Daoy (cell line): ENCODE data around the gene PRDM16. TPM values are rescaled to one million over a fixed set of nuclear protein-coding genes. Genes with fewer than 3 reads are reported as not detected.

ENCODE experiments used
- DNase-seq: peaks from one replicate; pipeline ENCODE4 v3.0.0-alpha.2; 2015; ENCODE audit warnings: low read depth
- total RNA-seq: library from RNA; depleted of rRNA; stranded (reverse); fragments of >200 nt; shearing (Covaris generic); gene quantifications from 2 replicates; pipeline ENCODE4 v1.2.3, GENCODE V29; 2014

PRDM16 gene
- total RNA-seq, 1 experiment from 2014 or later: 0.91 TPM

DNA sequence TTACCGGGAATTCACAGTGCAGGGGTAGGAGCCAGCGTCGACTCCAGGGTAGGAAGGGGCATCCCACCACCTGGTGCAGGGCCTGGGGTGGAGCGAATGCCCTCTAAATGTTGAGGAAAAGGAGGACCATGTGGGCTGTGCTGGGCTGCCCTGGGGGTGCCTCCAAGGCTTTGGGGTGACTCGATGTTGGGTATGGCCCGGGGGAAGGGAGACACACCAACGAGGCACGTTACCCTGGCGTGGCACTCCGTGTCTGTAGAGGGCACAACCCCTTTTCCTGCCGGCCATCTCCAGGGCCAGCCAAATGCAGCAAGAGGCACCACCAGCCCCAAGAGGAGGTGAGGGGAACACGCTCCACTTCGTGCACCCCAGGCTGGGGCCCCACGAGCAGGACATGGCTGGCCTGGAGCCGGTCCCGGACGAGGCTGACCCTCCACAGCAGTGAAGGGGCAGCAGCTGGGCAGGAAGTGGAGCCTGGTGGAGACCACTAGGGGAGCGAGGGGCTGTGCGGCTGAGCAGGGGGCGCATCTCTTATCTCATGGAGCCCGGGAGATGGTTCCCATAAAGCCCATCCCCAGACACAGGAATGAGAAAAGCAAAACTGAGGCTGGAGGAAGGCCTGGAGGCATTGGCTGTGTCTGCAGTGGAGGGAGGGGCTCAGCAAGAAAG is 36.5 kb upstream of the PRDM16 start:
- DNase-seq: no peak

DNA sequence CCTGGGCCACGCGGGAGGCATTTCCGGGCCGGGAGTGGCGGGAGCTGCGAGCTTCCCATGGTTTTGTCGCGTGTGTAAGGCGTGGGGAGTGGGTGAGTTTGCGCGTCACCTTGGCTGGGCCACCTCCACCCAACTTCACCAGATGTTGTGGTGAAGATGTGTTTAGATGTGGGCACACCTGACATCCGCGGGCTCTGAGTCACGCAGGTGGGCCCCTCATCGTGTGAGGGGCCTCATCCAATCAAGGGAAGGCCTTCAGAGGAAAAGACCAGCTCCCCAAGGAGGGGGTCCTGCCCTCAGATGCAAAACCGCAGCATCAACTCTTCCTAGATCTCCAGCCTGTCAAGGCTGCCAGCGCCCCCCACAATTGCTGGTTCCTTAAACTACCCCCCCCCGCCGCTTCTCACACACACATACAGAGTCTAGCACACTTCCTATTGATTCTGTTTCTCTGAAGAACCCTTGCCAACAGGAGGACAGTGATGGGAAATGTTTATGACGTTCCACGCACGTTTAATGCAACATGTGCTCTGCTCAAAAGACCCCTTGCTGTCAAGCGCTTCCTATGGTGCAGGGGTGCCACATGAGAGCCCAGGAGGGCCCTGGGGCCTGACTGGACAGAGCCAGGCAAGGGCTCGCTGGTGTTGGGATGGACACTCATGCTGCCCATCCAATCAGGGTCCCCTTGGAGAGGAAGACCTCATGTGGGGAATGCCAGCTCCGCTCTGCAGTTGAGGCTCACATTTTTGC is 35.8 kb upstream of the PRDM16 start:
- no peak for DNase-seq

DNA sequence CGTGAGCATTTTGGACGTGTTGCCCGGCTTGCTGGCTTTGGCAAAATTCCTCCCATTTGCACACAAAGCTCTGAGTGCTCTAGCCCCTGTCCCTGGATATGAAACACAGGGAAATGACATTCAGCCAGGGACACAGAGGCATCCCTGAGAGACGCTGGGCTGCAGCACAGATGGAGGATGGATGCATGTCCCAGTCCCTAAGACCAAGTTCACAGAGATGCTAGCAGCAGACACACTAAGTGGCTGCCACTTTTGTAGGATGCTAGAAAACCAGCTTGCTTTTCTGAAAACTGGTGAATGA is 35.3 kb upstream of the PRDM16 start:
- DNase-seq: no peak

DNA sequence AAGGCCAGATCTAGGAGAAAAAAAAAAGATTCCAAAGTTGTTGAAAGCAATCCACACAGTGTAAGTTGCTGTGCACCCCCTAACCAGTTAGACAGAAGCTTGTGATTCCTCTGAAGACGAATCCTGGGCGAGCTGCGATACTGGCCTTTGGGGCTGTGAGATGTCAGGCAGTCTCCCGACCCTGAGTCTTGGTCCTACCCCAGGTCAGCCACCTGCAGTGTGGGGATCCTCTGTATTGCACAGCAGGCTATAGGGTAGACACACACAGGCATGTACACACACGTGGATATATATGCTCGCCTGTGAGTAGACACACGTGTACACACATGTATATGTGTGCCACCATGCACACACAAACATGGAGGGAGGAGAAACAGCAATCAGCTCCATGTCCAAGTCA is 34.8 kb upstream of the PRDM16 start:
- DNase-seq: no peak

DNA sequence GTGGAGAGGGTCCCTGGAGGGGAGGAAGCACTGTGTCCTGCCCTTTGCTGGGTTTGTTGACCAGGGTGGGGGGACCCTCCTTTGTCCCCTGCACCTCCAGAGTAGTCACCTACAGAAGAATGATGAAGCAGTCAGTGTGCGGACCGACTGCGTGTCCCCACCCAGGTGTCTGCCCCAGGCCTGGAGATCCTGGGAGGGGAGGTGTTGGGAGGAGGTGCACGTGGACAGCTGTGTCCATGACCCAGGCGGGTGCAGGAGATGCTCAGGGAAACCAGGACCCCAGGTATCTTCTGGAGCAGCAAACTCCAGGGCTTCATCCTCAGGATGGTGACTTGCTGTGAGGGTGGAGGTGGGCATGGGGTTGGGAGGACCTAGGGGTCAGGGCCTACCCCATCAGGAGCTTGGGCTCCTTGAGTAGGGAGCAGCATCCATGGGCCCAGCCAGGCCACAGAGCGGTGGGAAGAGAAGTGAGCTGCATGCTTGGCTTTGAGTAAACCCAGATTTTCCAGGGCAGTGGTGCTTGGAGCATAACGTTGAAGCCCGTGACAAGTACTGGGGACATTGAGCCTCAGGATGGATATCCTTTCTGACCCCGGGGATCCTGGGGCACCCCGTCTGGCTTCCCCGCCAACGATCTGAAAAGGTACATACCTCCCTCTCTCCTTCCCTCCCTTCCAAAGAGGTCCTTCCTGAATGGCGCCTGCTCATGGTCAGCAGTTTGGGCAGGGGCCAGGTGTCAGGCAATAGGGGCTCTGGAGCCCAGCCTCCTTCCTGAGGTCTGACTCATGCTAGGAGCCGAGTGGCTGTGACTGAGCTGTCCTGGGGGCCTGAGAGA is 34.1 kb upstream of the PRDM16 start:
- DNase-seq: no peak

DNA sequence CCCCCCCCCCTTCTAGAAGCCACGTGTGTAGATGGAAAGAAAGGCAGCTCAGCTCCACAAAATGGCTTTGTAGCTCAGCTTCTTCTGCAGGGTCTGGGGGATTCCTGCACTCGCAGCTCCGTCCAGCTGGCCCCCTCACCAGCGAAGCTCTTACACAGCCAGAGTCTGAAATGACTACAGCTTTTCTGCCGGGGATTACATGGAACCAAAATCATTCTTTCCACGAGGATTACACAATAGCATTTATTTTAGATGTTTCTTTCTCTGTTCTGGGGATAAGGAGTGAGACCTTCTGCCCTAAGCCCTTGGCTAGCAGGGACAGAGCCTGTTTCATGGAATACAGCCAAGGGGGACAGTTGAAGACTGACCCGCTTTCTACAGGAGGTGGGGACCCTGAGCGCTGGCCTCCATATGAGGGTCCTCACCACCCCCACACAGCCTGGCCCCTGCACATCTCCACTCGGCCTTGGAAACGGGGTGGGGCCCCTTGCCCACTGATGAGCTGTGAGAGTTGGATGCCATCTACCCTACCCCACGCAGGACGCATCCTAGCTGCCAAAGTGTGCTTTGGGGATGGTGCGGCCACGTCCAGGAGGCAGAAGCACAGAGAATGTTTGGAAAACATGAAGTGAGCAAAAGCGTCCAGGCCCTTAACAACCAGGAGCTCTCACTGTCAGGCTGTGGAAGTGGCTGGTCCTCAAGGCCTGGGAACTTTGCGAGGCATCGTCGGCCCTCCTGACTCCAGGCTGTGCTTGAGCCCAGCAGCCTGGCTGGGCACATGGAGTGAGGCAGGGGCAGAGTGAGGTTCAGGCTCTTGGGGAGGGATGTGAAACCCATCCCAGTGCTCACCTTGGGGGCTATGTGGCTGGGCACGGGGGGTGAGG is 33.2 kb upstream of the PRDM16 start:
- no peak for DNase-seq

DNA sequence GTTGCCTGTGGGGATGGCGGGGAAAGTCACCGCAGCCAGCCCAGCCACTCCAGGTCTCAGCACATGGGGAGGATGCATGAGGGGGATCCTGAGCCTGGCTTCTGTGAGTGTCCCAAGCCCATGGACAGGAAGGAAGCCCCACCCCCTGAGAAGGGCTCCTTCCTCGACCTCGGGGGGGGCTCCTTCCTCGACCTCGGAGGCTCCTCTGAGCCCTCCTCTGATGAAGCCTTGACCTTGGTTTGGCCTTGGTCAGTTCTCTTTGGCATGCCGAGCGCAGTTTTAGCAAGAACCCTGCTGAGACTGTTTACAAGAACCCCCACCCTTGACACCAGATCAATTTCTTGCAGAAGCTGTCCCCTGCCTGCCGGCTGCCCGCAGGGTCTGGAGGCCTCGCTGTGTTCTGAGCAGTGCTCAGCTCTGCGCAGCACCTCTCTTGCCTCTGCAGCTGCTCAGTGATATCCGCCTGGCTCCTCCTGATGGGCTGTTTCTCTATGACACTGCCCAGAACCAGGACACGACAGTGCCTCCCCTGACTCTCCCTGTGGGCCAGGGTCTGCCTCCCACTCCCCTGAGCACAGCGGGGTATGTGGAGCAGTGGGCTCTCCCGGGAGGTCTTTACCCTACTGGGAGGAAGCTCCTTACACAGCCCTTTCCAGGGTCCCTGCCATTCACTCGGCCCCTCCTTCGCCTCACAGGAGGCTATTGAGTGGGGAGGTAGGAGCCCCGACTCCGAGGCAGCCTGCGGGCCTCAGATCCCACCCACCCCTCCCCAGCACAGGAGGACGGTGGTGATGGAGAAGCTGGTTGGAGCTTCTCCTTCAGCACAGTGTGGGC is 32.3 kb upstream of the PRDM16 start:
- DNase-seq: no peak

DNA sequence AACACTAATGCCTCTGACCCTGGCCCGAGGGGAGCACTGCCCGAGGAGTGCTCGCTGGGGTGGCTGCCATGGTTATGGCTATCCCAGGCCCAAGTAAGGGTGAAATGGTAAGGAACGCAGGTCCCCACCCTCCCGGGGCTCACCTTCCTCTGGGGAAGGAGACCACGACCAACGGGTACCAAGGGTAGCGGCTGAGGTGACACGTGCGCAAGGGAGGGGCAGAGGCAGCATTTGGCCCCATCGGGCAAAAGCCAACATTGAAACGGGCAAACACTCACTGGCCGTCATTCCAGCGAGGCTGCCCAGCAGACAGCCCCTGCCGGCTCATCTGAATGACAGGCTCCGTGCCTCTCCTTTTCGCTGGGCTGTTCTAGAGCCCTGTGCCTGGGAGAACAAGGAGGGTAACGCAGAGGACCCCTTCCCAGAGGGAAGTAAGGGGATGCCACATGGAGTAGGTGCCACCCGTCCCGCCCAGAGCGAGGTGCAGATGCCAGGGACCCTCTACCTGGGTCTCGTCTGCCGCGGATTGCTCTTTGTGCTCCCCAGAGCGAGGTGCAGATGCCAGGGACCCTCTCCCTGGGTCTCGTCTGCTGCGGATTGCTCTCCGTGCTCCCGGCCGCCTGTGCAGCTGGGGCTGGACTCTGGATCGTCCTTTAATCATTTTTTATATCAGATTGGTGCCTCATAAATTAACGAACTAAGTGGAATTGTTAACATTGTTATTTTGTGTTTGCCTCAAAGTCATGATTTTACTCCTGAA is 31.5 kb upstream of the PRDM16 start:
- DNase-seq: no peak

DNA sequence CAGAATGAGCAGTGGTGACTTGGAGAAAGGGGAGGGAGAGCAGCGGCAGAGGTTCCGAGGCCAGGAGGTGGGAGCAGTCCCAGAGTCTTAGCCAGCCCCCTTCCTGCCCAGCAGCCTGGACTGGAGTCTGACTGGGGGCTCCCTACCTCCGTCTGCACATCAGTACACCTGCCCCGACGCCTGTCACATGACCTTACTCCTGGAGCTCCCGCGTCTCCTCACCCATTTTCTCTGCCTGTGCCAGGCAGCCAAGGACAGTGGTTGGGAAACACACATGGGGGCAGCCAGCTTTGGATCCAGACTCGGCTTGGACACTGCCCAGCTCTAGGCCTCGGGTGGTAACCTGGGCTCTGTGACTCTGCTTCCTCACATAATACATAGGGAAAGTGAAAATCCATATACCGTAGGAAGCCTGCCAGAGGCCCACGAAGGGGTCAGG is 30.9 kb upstream of the PRDM16 start:
- DNase-seq: no peak

DNA sequence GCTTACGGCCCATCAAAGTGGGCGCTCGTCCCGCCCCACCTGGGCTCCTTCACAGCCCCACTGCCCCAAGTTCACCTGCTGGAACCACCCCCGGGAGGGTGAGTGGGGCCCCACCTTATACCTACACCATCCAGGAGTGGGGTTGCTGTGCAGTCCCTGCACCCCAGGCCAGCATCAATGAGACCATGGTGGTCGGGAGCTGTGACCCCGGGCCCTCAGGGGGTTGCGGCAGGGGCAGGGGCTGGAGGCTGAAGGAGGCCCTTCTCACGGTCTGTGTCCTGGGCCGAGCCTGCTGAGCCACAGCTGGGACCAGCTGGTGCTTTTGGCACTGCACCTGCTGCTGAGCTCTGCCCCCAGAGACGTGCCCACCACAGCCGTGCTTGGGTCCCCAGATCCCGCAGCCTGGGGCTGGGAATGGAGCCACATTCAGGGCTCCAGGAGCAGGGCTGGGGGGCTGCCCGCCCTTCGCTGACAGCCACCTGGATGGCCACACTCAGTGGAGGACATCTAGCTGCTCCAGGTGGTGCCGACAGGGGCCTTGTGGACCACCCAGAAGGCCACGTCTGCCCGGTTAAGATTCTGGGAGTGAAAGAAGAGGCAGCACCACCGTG is 30.3 kb upstream of the PRDM16 start:
- no peak for DNase-seq

DNA sequence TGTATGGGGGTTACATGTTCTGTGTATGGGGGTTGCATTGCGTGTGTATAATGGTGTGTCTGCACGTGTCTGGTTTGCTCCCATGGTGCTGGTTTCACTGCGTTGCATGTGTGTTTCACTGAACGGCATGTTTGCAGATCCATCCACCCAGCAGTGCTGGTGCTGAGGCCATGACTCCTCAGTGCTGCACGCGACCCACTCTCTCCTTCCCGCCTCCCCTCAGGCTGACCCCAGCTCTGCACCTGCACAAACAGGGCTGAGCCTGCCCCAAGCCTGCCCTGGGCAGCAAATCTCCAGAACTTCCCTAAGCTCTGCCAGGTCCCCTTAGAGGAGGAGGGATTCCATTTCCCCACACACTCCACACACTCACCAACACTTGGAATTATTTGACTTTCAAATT is 29.0 kb upstream of the PRDM16 start:
- DNase-seq: no peak

DNA sequence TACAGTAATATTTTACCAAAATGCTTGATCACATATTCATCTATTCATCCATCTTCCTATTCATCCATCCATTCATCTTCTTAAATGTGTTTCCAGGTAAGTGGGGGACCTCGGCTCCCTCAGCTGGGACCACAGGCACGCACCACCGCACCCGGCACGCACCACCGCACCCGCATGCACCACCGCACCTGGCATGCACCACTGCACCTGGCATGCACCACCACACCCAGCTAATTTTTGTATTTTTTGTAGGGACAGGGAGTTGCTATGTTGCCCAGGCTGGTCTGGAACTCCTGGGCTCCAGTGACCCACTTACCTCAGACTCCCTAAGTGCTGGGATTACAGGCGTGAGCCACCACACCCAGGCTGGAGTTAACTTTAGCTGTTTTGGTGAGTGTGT is 26.5 kb upstream of the PRDM16 start:
- DNase-seq: no peak

DNA sequence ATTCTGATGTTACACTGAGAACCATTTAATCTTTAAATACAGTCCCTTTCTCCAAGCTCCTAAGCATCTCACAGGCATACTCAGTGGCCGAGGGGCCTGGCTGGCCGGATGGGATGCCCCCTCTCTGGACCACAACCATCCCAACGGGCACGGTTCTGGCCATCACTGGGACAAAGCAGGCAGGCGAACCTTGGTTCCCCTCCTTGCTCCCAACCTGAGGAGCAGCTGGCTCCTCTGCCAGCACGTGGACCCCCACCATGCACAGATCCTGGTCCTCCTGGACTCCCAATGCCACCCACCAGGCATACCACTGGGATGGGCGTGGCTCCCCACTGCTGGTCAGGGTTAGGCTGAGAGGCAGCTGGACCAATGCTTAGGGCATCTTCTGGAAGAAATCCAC is 19.8 kb upstream of the PRDM16 start:
- no peak for DNase-seq

DNA sequence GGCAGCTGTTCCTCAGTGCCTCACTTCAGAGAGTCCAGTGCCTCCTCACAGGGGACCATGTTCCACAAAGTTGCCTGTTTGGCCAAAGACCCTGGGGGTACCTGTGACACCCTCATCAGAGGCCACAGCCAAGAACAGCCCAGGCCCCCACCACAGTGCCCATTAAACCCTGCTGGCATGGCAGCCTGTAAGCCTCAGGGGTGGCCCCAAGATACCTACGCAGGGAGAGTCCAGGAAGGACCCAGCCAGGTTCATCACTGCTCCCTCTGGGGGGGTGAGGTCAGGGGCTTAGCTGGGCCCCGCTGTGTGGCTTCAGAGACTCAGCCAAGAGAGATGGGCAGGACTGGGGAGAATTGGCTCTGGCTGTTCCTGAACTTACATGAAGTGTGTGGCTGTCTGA is 19.1 kb upstream of the PRDM16 start:
- DNase-seq: no peak

DNA sequence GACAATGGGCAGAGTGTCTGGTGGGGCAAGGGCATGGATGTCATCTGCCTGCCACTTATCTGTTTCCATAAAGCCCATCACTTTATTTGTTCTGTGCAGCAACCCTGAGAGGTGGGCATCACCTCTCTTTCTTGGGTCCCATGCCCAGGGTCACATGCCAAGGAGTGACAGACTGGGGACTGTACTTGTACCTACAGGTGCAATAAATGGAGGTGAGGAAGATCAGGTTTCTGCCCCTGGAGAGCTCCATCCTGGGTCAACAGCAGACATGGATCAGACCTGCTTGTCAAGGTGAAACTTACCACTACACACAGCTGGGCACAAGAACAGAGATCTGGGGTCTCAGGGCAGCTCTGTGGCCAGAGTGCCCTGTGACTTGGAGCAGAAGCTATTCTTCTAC is 18.4 kb upstream of the PRDM16 start:
- no peak for DNase-seq

DNA sequence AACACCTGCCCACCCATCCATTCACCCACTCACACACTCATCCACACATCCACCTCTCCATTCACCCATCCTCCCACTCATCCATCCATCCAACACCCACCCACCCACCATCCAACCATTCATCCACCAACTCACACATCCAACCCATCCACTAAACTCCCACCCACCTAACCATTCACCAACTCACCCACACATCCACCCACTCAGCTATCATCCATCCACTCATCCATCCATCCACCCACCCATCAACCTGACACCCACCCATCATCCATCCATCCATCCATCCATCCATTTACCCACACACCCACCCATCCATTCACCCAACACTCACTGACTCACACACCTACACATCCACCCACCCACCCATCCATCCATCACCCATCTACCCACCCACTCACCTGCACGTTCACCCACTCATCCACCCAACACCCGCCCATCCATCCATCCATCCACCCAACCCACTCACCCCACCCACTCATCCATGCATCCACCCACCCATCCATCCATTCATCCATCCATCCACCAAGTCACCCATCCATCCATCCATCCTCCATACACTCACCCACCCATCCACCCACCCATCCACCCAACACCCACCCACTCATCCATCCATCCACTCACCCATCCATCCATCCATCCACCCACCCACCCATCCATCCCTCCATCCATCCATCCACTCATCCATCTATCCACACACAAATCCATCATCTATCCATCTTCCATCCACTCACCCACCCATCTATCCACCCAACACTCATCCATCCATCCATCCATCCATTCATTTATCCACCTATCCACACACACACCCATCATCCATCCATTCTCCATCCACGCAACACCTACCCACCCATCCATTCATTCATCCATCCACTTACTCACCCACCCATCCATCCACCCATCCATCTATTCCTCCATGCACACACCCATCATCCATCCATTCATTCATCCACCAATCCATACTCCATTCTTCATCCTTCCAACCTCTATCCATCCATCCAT is 17.4 kb upstream of the PRDM16 start:
- no peak for DNase-seq

DNA sequence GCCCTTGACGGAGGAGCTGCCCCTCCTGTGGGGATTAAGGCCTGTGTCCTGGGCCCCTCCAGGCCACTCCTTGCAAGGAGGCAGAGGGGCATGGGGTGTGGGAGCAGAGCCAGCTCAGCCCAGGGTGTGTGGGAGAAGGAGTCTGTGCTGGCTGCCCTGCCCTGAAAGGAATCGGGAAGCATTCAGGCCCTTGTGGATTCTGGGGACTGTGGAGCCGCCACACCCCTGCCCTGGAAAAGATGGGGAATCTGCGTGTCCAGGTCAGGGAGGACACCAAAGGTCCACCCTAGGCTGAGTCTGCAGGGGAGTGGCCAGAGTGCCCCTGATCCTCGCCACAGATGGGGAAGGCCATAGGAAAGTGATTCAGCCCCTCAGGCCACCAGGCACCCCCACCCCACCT is 16.5 kb upstream of the PRDM16 start:
- no peak for DNase-seq

DNA sequence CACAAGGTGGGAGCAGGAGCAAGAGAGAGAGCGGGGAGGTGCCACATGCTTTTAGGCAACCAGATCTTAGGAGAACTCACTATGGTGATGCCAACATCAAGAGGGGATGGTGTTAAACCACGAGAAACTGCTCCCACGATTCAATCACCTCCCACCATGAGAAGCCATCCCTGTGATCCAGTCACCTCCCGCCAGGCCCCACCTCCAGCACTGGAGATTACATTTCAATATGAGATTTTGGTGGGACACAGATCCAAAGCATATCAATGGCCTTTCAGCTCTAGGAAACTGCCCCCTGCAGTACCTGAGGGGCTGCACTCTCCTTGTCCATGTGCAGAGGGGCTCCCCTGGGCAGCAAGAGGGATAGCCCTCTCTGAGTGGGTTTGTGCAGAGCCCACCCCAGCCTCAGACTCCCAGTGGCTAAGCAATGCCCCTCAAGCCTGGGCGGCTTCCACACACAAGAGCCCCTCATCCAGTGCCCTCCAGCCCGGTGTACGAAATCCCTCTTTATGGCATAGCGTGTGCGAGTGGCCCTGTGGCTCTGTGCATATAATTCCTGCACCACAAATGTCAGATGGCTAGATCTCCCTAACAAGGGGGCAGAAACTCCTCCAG is 15.5 kb upstream of the PRDM16 start:
- DNase-seq: no peak
